Measurements from ENCODE around the gene CCDC148.

CCDC148 gene

DNA sequence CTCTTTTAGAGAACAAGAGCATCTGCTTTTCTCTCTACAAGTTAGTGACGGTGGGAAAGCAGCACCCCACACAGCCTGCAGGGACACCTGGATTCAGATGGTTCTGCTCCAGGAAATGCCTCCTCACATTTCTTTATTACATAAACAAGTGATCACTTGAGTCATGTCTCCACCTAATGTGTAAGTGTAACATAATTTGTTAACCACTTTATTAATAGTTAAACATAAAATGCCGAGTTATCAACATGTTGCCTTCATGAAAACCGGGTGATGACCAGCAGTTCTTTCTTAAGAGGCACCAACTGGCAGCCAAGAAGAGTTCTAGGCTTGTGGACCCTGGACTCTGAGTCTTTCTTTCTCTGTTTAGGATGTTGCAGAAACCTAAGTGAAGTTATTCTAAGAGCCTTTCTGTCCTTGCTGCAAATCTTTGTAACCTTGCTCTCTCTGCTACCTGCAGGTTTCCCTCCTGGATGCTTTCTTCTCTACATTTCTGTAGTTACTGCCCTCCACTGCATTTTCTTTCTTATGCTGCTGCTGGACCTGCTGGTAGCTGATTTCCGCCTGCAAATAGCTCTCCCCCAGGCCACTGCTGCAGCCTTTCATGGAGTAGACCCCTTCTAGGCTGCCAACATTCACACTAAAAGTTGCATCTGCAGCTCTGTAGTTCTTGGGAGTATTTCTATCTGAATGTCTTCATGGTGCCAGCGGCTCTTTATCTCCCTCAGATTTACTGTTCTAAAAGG, 330.6 kb downstream of the CCDC148 start:
- Histone ChIP-seq H3F3A (ENCODE audit: insufficient read depth) (no peaks in the 10 kb centered on the region), H3K27ac (ENCODE audit: low read depth, low read length) (no peak overlapping the region), H3K27me3 (ENCODE audit: low read length) (no peaks in the 10 kb centered on the region), H3K4me2 (ENCODE audit: low read depth, low read length, poor library complexity, severe bottlenecking) (no peak overlapping the region), H4K20me1 (ENCODE audit: low read depth, low read length) (no peaks in the 10 kb centered on the region), H3K79me2 (ENCODE audit: insufficient read depth, low read length) (no peaks in the 10 kb centered on the region), H3K9ac (ENCODE audit: low read length) (no peak overlapping the region), H3K36me3 (ENCODE audit: low read length) (no peaks in the 10 kb centered on the region), H3K4me3 (ENCODE audit: insufficient read depth, low read length, poor library complexity, severe bottlenecking) (no peak overlapping the region), H3K9me3 (ENCODE audit: insufficient read depth, low read length) (no peaks in the 10 kb centered on the region), H3K9me2 (replicated peaks; ENCODE audit: insufficient read depth, low read length) (no peaks in the 10 kb centered on the region), H2AFZ (ENCODE audit: low read depth, low read length, severe bottlenecking) (no peak overlapping the region)
- no peak for TF ChIP-seq EZH2phosphoT487 (conservative IDR thresholded peaks at IDR 0.05; ENCODE audit: low read length)
- TF ChIP-seq, protein P1, sequence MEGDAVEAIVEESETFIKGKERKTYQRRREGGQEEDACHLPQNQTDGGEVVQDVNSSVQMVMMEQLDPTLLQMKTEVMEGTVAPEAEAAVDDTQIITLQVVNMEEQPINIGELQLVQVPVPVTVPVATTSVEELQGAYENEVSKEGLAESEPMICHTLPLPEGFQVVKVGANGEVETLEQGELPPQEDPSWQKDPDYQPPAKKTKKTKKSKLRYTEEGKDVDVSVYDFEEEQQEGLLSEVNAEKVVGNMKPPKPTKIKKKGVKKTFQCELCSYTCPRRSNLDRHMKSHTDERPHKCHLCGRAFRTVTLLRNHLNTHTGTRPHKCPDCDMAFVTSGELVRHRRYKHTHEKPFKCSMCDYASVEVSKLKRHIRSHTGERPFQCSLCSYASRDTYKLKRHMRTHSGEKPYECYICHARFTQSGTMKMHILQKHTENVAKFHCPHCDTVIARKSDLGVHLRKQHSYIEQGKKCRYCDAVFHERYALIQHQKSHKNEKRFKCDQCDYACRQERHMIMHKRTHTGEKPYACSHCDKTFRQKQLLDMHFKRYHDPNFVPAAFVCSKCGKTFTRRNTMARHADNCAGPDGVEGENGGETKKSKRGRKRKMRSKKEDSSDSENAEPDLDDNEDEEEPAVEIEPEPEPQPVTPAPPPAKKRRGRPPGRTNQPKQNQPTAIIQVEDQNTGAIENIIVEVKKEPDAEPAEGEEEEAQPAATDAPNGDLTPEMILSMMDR (IDR thresholded peaks at IDR 0.05; ENCODE audit: insufficient read depth, low read length, poor library complexity, severe bottlenecking): no peak

DNA sequence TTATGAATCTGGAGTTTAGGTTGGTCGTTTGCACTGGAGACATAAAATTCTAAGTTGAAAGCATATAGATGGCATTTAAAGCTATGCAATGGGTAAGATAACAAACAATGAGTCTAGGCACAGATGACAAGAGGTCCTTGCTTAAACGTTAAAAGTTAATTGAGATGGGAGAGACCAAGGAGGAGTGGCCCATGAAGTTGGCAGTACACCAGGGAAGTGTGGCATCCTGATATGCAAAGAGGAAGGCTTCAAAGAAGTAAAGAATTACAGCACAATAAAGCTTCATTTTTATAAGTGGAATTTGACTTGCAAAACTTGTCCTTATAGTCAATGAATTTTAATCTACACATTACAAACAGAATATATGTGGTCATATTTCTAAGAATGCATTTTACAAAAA, 331.7 kb downstream of the CCDC148 start:
- Histone ChIP-seq H3K4me2 (ENCODE audit: low read depth, low read length, poor library complexity, severe bottlenecking) (no peak overlapping the region), H3K27me3 (ENCODE audit: low read length) (no peaks in the 10 kb centered on the region), H3K79me2 (ENCODE audit: insufficient read depth, low read length) (no peaks in the 10 kb centered on the region), H3K4me3 (ENCODE audit: insufficient read depth, low read length, poor library complexity, severe bottlenecking) (no peak overlapping the region), H3K9me2 (replicated peaks; ENCODE audit: insufficient read depth, low read length) (no peaks in the 10 kb centered on the region), H3K9me3 (ENCODE audit: insufficient read depth, low read length) (no peaks in the 10 kb centered on the region), H3K27ac (ENCODE audit: low read depth, low read length) (no peak overlapping the region), H3K36me3 (ENCODE audit: low read length) (no peaks in the 10 kb centered on the region), H4K20me1 (ENCODE audit: low read depth, low read length) (no peaks in the 10 kb centered on the region), H2AFZ (ENCODE audit: low read depth, low read length, severe bottlenecking) (no peak overlapping the region), H3K9ac (ENCODE audit: low read length) (no peak overlapping the region), H3F3A (ENCODE audit: insufficient read depth) (no peaks in the 10 kb centered on the region)
- TF ChIP-seq, protein P1 (IDR thresholded peaks at IDR 0.05; ENCODE audit: insufficient read depth, low read length, poor library complexity, severe bottlenecking): no peak
- no peak for TF ChIP-seq EZH2phosphoT487 (conservative IDR thresholded peaks at IDR 0.05; ENCODE audit: low read length)
